GM12878 (cell line): Measurements from ENCODE around the gene CHIT1.
A peak's percentile ranks its signal among the peaks of the same experiment; 100 is the strongest.

Source experiments
- ATF3 ChIP-seq: IDR thresholded peaks from 2 replicates; pipeline ENCODE4 v1.6.1; 2011; ENCODE audit warnings: low read depth, mild to moderate bottlenecking, low read length, moderate library complexity, borderline replicate concordance; ENCODE audit errors: extremely low read depth
- BCL3 ChIP-seq: IDR thresholded peaks from 2 replicates; pipeline ENCODE4 v1.6.1; 2011; ENCODE audit warnings: borderline replicate concordance, low read depth, mild to moderate bottlenecking, moderate library complexity, low read length; ENCODE audit not compliant: insufficient read depth, poor library complexity, severe bottlenecking
- BRCA1 ChIP-seq: IDR thresholded peaks from 2 replicates; pipeline ENCODE4 v1.6.1; 2011; ENCODE audit warnings: low read depth, low read length, improper control_type of control experiment
- CTCF ChIP-seq, 3 experiments: IDR thresholded peaks in 2 of 3; conservative IDR thresholded peaks in 1 of 3; 2 replicates each; pipeline ENCODE4 v1.5.1; 2011; ENCODE audit warnings: low read depth in 3 of 3, low read length in 3 of 3, mild to moderate bottlenecking in 3 of 3, control low read depth in 2 of 3, moderate library complexity in 2 of 3, inconsistent platforms in 1 of 3, mixed read lengths in 1 of 3; ENCODE audit not compliant: control insufficient read depth in 2 of 3, insufficient read depth in 1 of 3; ENCODE audit errors: extremely low read depth in 1 of 3
- IKZF2 ChIP-seq, 2 experiments: fragments of 450-650 bp; IDR thresholded peaks; 2 replicates each; pipeline ENCODE4 v1.6.1; 2017; ENCODE audit warnings: mild to moderate bottlenecking in 2 of 2, moderate library complexity in 2 of 2
- MLLT1 ChIP-seq: fragments of 450-650 bp; IDR thresholded peaks from 2 replicates; pipeline ENCODE4 v1.6.1; 2016; ENCODE audit warnings: mild to moderate bottlenecking
- NFYB ChIP-seq: IDR thresholded peaks from 2 replicates; pipeline ENCODE4 v1.6.1; 2011; ENCODE audit warnings: low read depth, mild to moderate bottlenecking, low read length, improper control_type of control experiment, moderate library complexity; ENCODE audit not compliant: insufficient read depth
- PKNOX1 ChIP-seq: fragments of 450-650 bp; IDR thresholded peaks from 2 replicates; pipeline ENCODE4 v1.6.1; 2016; ENCODE audit warnings: mild to moderate bottlenecking
- POLR2A ChIP-seq: IDR thresholded peaks from 2 replicates; pipeline ENCODE4 v1.6.1; 2011; ENCODE audit warnings: low read depth, mild to moderate bottlenecking, low read length
- RAD21 ChIP-seq: IDR thresholded peaks from 2 replicates; pipeline ENCODE4 v1.6.1; 2011; ENCODE audit warnings: mild to moderate bottlenecking, low read depth, low read length, moderate library complexity; ENCODE audit not compliant: insufficient read depth
- RELA ChIP-seq: fragments of 450-650 bp; IDR thresholded peaks from 2 replicates; pipeline ENCODE4 v1.8.0; 2014; ENCODE audit warnings: borderline replicate concordance; ENCODE audit not compliant: partially characterized antibody
- YY1 ChIP-seq: IDR thresholded peaks from 2 replicates; pipeline ENCODE4 v1.6.1; 2011; ENCODE audit warnings: low read depth, mild to moderate bottlenecking, low read length

- TF ChIP-seq YY1 (peak; percentile 98), POLR2A (no peak), RELA (no peak), ATF3 (peak; percentile 80; the same call in 1 of the 2 replicates), PKNOX1 (no peak), IKZF2 (IDR thresholded peaks at IDR 0.05) (no peak), MLLT1 (no peak), RAD21 (no peak), CTCF (IDR thresholded peaks at IDR 0.05 in 2 of 3, conservative IDR thresholded peaks at IDR 0.05 in 1 of 3; ENCODE audit: control insufficient read depth in 2 of 3, extremely low read depth in 1 of 3, insufficient read depth in 1 of 3, low read depth in 3 of 3, low read length in 3 of 3) (no peak), NFYB (peak; percentile 69; the same call in 1 of the 2 replicates), BCL3 (no peak), BRCA1 (no peak)
These were observed 41.7 kb upstream of the CHIT1 start for GRCh38 chr1:203271018-203271743.
